Thoracic aorta (tissue), 2 donors: ENCODE results near the gene KCNIP4. TPM values are rescaled to one million over a fixed set of nuclear protein-coding genes. Genes with fewer than 3 reads are reported as not detected.

Experiments
- ATAC-seq: fragments of 150-250 bp; one replicate; pipeline ENCODE4 v1.8.0; 2017; ENCODE audit warnings: low read depth; ENCODE audit not compliant: insufficient number of reproducible peaks, low FRiP score
- DNase-seq: peaks from one replicate; pipeline ENCODE4 v3.0.0-alpha.2; 2020; ENCODE audit warnings: low spot score
- H3K27ac ChIP-seq, 2 donors: fragments of 200-600 bp; sonication (generic); 1 replicate in 1 of 2; 2 replicates in 1 of 2; pipeline ENCODE4 v1.5.1; 2016; ENCODE audit warnings: mild to moderate bottlenecking in 2 of 2, moderate library complexity in 2 of 2
- H3K27me3 ChIP-seq: fragments of 200-600 bp; sonication (generic); replicated peaks from 2 replicates; pipeline ENCODE4 v1.6.0; 2016; ENCODE audit warnings: mild to moderate bottlenecking; ENCODE audit not compliant: insufficient read depth
- H3K36me3 ChIP-seq: fragments of 200-600 bp; sonication (generic); one replicate; pipeline ENCODE4 v1.5.1; 2016
- H3K4me1 ChIP-seq, 2 donors: fragments of 200-600 bp; sonication (generic); 1 replicate in 1 of 2; 2 replicates in 1 of 2; pipeline versions ENCODE4 v1.5.1 to v1.6.0; 2016; ENCODE audit warnings: low read depth in 2 of 2, mild to moderate bottlenecking in 1 of 2; ENCODE audit not compliant: control insufficient read depth in 1 of 2
- H3K4me3 ChIP-seq: fragments of 200-600 bp; sonication (generic); 2 replicates; pipeline ENCODE4 v1.5.1; 2016; ENCODE audit warnings: mild to moderate bottlenecking
- H3K9me3 ChIP-seq: fragments of 200-600 bp; sonication (generic); 2 replicates; pipeline ENCODE4 v1.5.1; 2016
- CTCF ChIP-seq: fragments of 200-600 bp; sonication (generic); IDR thresholded peaks from one replicate; pipeline ENCODE4 v1.5.1; 2019; ENCODE audit warnings: antibody characterized with exemption
- total RNA-seq, 2 donors: library from RNA; depleted of rRNA; stranded (reverse); fragments of >200 nt; gene quantifications; one replicate each; pipeline versions ENCODE4 v1.1.0 to v1.2.3, GENCODE V29; 2016

The KCNIP4 gene
- total RNA-seq, 2 donors from 2014 or later: not detected

DNA sequence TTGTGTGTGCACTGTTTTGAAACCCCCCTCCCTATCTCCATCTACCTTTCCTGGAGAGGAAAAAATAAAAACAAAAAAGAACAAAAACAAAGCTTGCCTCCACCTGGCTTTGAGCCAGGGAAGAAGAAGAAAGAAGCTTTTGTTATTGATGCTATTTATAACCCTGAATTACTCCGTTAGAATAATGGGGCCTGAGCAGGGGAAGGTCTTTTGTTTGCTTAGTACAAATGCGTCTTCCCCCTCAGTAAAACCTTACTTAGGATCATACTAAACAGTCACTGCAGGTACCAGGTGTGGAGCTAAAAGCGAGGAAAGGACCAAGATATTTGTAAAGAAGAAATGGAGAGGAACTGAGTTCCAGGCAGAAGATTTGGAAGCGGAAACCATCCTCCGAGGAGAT is 352.1 kb downstream of the KCNIP4 start:
- H3K9me3 ChIP-seq: no peaks in the 10 kb centered on the region
- TF ChIP-seq CTCF: no peak
- no peaks in the 10 kb centered on the region for H3K27me3 ChIP-seq
- no peak for DNase-seq
- no peaks in the 10 kb centered on the region for H3K4me1 ChIP-seq
- no peaks in the 10 kb centered on the region for H3K36me3 ChIP-seq
- no peak for ATAC-seq
- H3K4me3 ChIP-seq: no peak overlapping the region
- H3K27ac ChIP-seq: no peak overlapping the region

GRCh38 chr4:21593671-21594001 is 354.9 kb downstream of the KCNIP4 start:
- ATAC-seq (no peak), DNase-seq (no peak)
- Histone ChIP-seq H3K36me3 (no peaks in the 10 kb centered on the region), H3K4me3 (no peak overlapping the region), H3K27ac (no peak overlapping the region), H3K4me1 (no peaks in the 10 kb centered on the region), H3K9me3 (no peaks in the 10 kb centered on the region), H3K27me3 (no peaks in the 10 kb centered on the region)
- TF ChIP-seq CTCF: no peak

DNA sequence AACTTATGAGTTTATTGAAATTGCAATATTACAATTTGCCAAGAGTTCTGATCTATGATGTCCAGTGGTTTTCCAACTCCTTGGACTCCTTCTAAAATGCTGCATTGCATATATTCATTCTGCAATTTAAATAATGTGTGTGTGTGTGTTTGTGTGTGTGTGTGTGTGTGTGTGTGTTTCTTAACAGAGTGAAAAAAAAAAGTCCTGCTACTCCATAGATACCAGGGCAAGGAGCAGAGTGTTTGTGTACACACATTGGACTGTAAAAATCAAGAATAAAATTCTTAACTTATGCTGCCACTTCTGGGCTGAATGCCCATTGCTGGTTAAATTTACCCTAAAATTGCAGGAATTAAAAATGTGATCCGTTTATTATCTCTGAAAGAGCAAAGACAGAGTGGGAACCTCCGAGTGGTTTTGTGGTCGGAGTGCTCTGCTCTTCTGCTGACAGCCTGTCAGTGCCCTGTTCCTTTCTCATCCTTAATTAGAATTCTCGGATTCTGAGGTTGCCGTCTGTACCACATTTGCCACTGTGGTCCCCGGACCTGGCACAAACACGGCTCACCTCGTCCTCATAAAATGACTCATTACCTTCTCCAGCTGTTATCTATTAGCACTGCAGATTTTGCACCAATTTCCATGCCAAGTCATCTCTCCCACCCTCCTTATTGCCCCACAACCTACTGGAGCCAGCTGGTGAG is 355.5 kb downstream of the KCNIP4 start:
- Histone ChIP-seq H3K36me3 (no peaks in the 10 kb centered on the region), H3K4me3 (no peak overlapping the region), H3K27ac (no peak overlapping the region), H3K9me3 (no peaks in the 10 kb centered on the region), H3K27me3 (no peaks in the 10 kb centered on the region), H3K4me1 (no peaks in the 10 kb centered on the region)
- DNase-seq (no peak), ATAC-seq (no peak)
- no peak for TF ChIP-seq CTCF

DNA sequence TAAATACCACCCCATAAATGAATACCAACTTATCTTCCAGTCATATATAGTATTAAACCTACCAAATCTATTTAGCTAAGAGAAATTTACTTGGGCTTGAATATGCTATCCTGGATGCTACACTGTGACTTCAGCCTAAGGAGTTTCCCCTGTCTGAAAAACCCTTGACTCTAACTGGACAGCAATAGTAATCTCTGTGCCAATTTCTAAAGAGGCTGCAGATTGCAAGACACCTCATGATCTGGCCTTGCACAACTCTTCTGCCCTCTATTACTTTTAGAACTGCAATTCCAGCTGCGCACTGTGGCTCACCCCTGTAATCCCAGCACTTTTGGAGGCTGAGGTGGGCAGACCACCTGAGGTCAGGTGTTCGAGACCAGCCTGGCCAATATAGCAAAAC is 371.5 kb downstream of the KCNIP4 start:
- no peak for ATAC-seq

DNA sequence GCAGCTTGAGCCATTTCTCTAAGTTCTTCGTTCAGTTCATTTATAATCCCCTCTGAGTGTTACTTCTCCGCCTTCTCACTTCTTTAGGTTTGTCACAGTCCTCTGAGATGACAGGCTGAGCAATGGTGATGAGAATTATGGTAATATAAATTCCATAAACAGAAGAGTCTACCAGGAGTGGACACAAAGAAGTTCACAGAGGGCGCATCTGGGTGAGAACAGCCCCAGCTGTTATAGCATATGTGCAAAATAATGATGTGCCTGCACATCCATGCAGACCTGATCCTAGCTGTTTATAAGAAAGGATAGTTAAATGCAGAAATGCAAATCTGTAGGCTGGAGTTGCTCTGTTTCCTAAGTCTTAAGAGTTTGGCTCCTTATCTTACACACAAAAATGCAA is 377.5 kb downstream of the KCNIP4 start:
- Histone ChIP-seq H3K27me3 (no peaks in the 10 kb centered on the region), H3K4me1 (no peaks in the 10 kb centered on the region), H3K36me3 (no peaks in the 10 kb centered on the region), H3K9me3 (no peaks in the 10 kb centered on the region), H3K27ac (no peak overlapping the region), H3K4me3 (no peak overlapping the region)
- ATAC-seq (no peak), DNase-seq (no peak)
- TF ChIP-seq CTCF: no peak

More for the DNA sequence above, 371.5 kb downstream of the KCNIP4 start:
- Histone ChIP-seq H3K36me3 (no peaks in the 10 kb centered on the region), H3K27ac (no peak overlapping the region), H3K27me3 (no peaks in the 10 kb centered on the region), H3K4me1 (no peaks in the 10 kb centered on the region), H3K4me3 (no peak overlapping the region), H3K9me3 (no peaks in the 10 kb centered on the region)
- no peak for DNase-seq
- no peak for TF ChIP-seq CTCF
